Gastroesophageal sphincter (tissue), 4 donors: Measurements from ENCODE around the gene ACOT4. TPM values are rescaled to one million over a fixed set of nuclear protein-coding genes. Genes with fewer than 3 reads are reported as not detected.

ENCODE experiments used
- ATAC-seq: fragments of 150-250 bp; one replicate; pipeline ENCODE4 v1.9.1; 2016; ENCODE audit warnings: mild to moderate bottlenecking, moderate library complexity
- H3K27ac ChIP-seq, 4 donors: fragments of 200-600 bp; sonication (generic) in 3 of 4; 1 replicate in 3 of 4; 2 replicates in 1 of 4; pipeline ENCODE4 v1.5.1; 2016 to 2019
- H3K27me3 ChIP-seq: fragments of 200-600 bp; sonication (generic); one replicate; pipeline ENCODE4 v1.5.1; 2019
- H3K36me3 ChIP-seq, 2 donors: fragments of 200-600 bp; sonication (generic); one replicate each; pipeline ENCODE4 v1.5.1; 2019; ENCODE audit warnings: control low read depth in 1 of 2
- H3K4me1 ChIP-seq, 3 donors: fragments of 200-600 bp; sonication (generic); 1 replicate in 2 of 3; 2 replicates in 1 of 3; pipeline ENCODE4 v1.5.1; 2016 to 2019; ENCODE audit warnings: control low read depth in 2 of 3
- H3K4me3 ChIP-seq, 2 donors: fragments of 200-600 bp; sonication (generic); one replicate each; pipeline ENCODE4 v1.5.1; 2019; ENCODE audit warnings: mild to moderate bottlenecking in 1 of 2, moderate library complexity in 1 of 2
- H3K9me3 ChIP-seq, 3 donors: fragments of 200-600 bp; sonication (generic); one replicate each; pipeline ENCODE4 v1.5.1; 2017 to 2019; ENCODE audit warnings: control low read depth in 2 of 3
- CTCF ChIP-seq, 4 experiments: fragments of 200-600 bp in 2 of 4; fragments of 450-650 bp in 2 of 4; sonication (generic) in 1 of 4; IDR thresholded peaks; one replicate each; pipeline ENCODE4 v1.5.1; 2017 to 2019; ENCODE audit warnings: antibody characterized with exemption in 4 of 4, mild to moderate bottlenecking in 2 of 4, moderate library complexity in 2 of 4
- EP300 ChIP-seq: sonication (generic); formaldehyde crosslinking; IDR thresholded peaks from one replicate; pipeline ENCODE4 v1.6.1; 2017; ENCODE audit warnings: antibody characterized with exemption, mild to moderate bottlenecking
- POLR2A ChIP-seq, 2 donors: fragments of 450-650 bp; IDR thresholded peaks; one replicate each; pipeline ENCODE4 v1.6.1; 2017; ENCODE audit warnings: antibody characterized with exemption in 2 of 2, mild to moderate bottlenecking in 2 of 2, moderate library complexity in 1 of 2
- POLR2AphosphoS5 ChIP-seq: sonication (generic); formaldehyde crosslinking; IDR thresholded peaks from one replicate; pipeline ENCODE4 v1.6.1; 2017; ENCODE audit warnings: antibody characterized with exemption
- WGBS, 2 donors: methylation state at CpG; one replicate each; pipeline ENCODE4 v1.1.5; 2018; ENCODE audit warnings: low coverage in 1 of 2; 5-methylcytosine and 5-hydroxymethylcytosine counted together
- total RNA-seq, 4 donors: library from RNA; depleted of rRNA; stranded (reverse); fragments of >200 nt; gene quantifications; one replicate each; pipeline ENCODE4 v1.1.0, GENCODE V29; 2016

The ACOT4 gene
- total RNA-seq, 4 donors from 2014 or later: 0.31 to 0.50 TPM; not detected in 2

- H3K4me3 ChIP-seq: peak overlapping the region; percentile 66 to 83
Measured at GRCh38 chr14:73645248-73645610, 53.6 kb downstream of the ACOT4 start.

More at GRCh38 chr14:73645248-73645610, 53.6 kb downstream of the ACOT4 start:
- H3K4me1 ChIP-seq: peaks cover 0 to 19% (median 12%) of the 10 kb centered on the region in 3 donors
- peak overlapping the region; percentile 21 to 87 (median 84) for H3K27ac ChIP-seq
- H3K27me3 ChIP-seq: no peaks in the 10 kb centered on the region
- H3K9me3 ChIP-seq: no peaks in the 10 kb centered on the region
- 0 to 5% methylated on average over 6 to 7 of the region's 7 CpGs for WGBS, 2 donors
- ATAC-seq: no peak
- H3K36me3 ChIP-seq: no peaks in the 10 kb centered on the region
- TF ChIP-seq EP300: no peak
- TF ChIP-seq CTCF (IDR thresholded peaks at IDR 0.05): no peak
- TF ChIP-seq POLR2A (IDR thresholded peaks at IDR 0.05): no peak
- no peak for TF ChIP-seq POLR2AphosphoS5

Other genes starting within 250 kb of the ACOT4 start
- 10 to 100 TPM; 42.4 to 63.5 (median 51.0) TPM for gene NUMB, start 133.3 kb upstream of the ACOT4 start, total RNA-seq
- gene RIOX1, start 100.9 kb upstream of the ACOT4 start, total RNA-seq: 10 to 100 TPM; 13.6 to 21.8 (median 18.1) TPM
- gene ACOT1, start 54.7 kb upstream of the ACOT4 start, total RNA-seq: 10 to 100 TPM in 3 of 4 donors, 1 to 10 TPM in 1; 9.8 to 17.9 (median 16.5) TPM
- gene HEATR4, start 32.9 kb upstream of the ACOT4 start, total RNA-seq: under 1 TPM; 0.31 to 0.54 (median 0.35) TPM
- 100 to 1,000 TPM in 3 of 4 donors, 10 to 100 TPM in 1; 37.6 to 156 (median 107) TPM for gene ACOT2, start 22.7 kb upstream of the ACOT4 start, total RNA-seq
- gene ACOT6, start 20.6 kb downstream of the ACOT4 start, total RNA-seq: not detected
- gene DNAL1, start 53.1 kb downstream of the ACOT4 start, total RNA-seq: 10 to 100 TPM in 2 of 4 donors, 1 to 10 TPM in 2; 8.9 to 18.2 (median 10.4) TPM
- gene PNMA1, start 122.5 kb downstream of the ACOT4 start, total RNA-seq: 10 to 100 TPM; 41.7 to 95.2 (median 47.6) TPM